ENCODE measurements around the gene DHX38.

Gene DHX38

GRCh38 chr16:72162105-72162692 lies 68.6 kb downstream of the DHX38 start:
- no peak for DNase-seq (ENCODE audit: low read depth in 2 of 3, low spot score in 1 of 3)

Data from stimulated activated CD4-positive, alpha-beta T cell treated with anti-CD3 and anti-CD28 coated beads, Interleukin-12 subunit alpha, Interleukin-12 subunit beta, amount 100 ng/mL, for 48 hours (primary cell).